GM23338 (cell line): Measurements from ENCODE around the gene TMEM123.

Experiments
- EZH2 ChIP-seq: fragments of 200-600 bp; sonication (generic); IDR thresholded peaks from one replicate; pipeline ENCODE4 v1.8.0; 2017; ENCODE audit warnings: antibody characterized with exemption, mild to moderate bottlenecking, low read depth; ENCODE audit not compliant: unreplicated experiment
- NANOG ChIP-seq: IDR thresholded peaks from 2 replicates; pipeline ENCODE4 v1.6.1; 2016; ENCODE audit warnings: antibody characterized with exemption, borderline replicate concordance
- POLR2AphosphoS5 ChIP-seq: IDR thresholded peaks from 2 replicates; pipeline ENCODE4 v1.6.1; 2016; ENCODE audit warnings: antibody characterized with exemption, low read depth
- STAT1 ChIP-seq: IDR thresholded peaks from one replicate; pipeline ENCODE4 v1.6.1; 2016; ENCODE audit warnings: antibody characterized with exemption; ENCODE audit not compliant: unreplicated experiment
- ZNF114 ChIP-seq: fragments of 250-450 bp; sonication (Bioruptor Pico); IDR thresholded peaks from 2 replicates; pipeline ENCODE4 v1.5.0; 2020; ENCODE audit warnings: mild to moderate bottlenecking, moderate library complexity
- TF ChIP-seq, protein P1 (sequence below), 2 experiments: fragments of 200-600 bp in 1 of 2; sonication (generic) in 1 of 2; conservative IDR thresholded peaks; 2 replicates each; pipeline versions ENCODE4 v1.5.1 to v1.6.1; 2016 to 2017; ENCODE audit warnings: antibody characterized with exemption in 2 of 2, low read depth in 2 of 2, mild to moderate bottlenecking in 2 of 2, moderate library complexity in 1 of 2
- TF ChIP-seq, protein P2 (sequence below): IDR thresholded peaks from 2 replicates; pipeline ENCODE4 v1.6.1; 2016; ENCODE audit warnings: antibody characterized with exemption

DNA sequence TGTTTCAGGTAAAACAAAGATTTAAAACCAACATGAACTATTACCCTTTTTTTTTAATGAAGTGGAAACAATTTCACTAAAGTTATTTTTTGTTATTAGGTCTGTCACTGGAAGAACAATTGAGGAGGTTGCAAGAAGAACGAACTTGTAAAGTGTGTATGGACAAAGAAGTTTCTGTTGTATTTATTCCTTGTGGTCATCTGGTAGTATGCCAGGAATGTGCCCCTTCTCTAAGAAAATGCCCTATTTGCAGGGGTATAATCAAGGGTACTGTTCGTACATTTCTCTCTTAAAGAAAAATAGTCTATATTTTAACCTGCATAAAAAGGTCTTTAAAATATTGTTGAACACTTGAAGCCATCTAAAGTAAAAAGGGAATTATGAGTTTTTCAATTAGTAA lies 74.7 kb downstream of the TMEM123 start:
- TF ChIP-seq POLR2AphosphoS5 (no peak), NANOG (no peak), ZNF114 (CRISPR knock-in tag) (no peak), EZH2 (no peak), STAT1 (no peak)
- TF ChIP-seq, protein P1, sequence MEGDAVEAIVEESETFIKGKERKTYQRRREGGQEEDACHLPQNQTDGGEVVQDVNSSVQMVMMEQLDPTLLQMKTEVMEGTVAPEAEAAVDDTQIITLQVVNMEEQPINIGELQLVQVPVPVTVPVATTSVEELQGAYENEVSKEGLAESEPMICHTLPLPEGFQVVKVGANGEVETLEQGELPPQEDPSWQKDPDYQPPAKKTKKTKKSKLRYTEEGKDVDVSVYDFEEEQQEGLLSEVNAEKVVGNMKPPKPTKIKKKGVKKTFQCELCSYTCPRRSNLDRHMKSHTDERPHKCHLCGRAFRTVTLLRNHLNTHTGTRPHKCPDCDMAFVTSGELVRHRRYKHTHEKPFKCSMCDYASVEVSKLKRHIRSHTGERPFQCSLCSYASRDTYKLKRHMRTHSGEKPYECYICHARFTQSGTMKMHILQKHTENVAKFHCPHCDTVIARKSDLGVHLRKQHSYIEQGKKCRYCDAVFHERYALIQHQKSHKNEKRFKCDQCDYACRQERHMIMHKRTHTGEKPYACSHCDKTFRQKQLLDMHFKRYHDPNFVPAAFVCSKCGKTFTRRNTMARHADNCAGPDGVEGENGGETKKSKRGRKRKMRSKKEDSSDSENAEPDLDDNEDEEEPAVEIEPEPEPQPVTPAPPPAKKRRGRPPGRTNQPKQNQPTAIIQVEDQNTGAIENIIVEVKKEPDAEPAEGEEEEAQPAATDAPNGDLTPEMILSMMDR (conservative IDR thresholded peaks at IDR 0.05; ENCODE audit: low read depth in 2 of 2): no peak
- TF ChIP-seq, protein P2, sequence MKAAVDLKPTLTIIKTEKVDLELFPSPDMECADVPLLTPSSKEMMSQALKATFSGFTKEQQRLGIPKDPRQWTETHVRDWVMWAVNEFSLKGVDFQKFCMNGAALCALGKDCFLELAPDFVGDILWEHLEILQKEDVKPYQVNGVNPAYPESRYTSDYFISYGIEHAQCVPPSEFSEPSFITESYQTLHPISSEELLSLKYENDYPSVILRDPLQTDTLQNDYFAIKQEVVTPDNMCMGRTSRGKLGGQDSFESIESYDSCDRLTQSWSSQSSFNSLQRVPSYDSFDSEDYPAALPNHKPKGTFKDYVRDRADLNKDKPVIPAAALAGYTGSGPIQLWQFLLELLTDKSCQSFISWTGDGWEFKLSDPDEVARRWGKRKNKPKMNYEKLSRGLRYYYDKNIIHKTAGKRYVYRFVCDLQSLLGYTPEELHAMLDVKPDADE: no peak
